ENCODE measurements around the gene METTL13. TPM values are rescaled to one million over a fixed set of nuclear protein-coding genes. Genes with fewer than 3 reads are reported as not detected.

METTL13 gene
- total and polyA plus RNA-seq, 8 donors, result 1.8 to 101 (median 14.4) TPM

DNA sequence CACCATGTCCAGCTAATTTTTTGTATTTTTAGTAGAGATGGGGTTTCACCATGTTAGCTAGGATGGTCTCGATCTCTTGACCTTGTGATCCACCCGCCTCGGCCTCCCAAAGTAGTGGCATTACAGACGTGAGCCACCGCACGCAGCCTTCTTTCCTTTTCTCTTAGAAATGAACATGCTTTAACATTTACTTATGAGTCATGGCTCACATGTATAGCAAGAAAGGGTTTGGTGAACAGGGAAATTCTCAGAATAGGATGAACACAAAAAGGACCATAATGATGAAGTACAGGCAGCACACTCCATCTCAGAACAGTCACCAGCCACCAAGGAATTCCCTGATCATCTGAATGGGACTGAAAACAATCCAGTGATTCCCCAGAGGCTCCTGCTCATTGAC is 30.2 kb upstream of the METTL13 start:
- 90 to 96% (median 91%) methylated on average over 6 of the region's 6 CpGs for WGBS, 5 donors
- intact Hi-C loops (cut with DNase I; ENCODE audit: low total_unique reads), result no loop called here
- no peaks in the 10 kb centered on the region for H3K4me1 ChIP-seq
- TF ChIP-seq EP300 (IDR thresholded peaks at IDR 0.05), result no peak
- TF ChIP-seq POLR2AphosphoS5 (IDR thresholded peaks at IDR 0.05), result no peak
- TF ChIP-seq POLR2A (IDR thresholded peaks at IDR 0.05), result no peak
- TF ChIP-seq CTCF (IDR thresholded peaks at IDR 0.05), result no peak
- no peaks in the 10 kb centered on the region for H3K36me3 ChIP-seq
- no peak overlapping the region for H3K27ac ChIP-seq
- H3K27me3 ChIP-seq, result no peaks in the 10 kb centered on the region
- no peak for DNase-seq
- no peaks in the 10 kb centered on the region for H3K9me3 ChIP-seq
- H3K4me3 ChIP-seq, result no peak overlapping the region

DNA sequence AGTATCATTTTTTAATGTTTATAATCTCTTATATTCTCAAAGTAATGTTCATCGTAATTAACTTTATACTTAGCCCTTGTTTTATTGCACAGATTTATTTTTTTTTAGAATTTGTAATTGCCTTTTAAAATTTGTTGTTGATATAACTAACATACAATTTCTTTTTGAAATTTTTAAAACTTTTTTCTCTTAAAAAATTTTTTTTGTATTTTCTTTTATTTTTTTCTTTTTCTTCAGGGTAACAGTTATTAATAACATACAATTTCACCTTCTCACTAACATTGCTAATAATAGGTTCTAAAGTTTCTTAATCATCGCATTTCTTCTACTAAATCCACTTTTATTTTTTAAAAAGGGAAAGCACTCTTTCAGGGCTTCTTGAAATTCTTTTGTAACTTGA is 28.3 kb upstream of the METTL13 start:
- intact Hi-C loops (cut with DNase I; ENCODE audit: low total_unique reads), result no loop called here
- Histone ChIP-seq H3K4me3 (no peak overlapping the region), H3K36me3 (no peaks in the 10 kb centered on the region), H3K4me1 (peaks cover 0 to 2% (median 0%) of the 10 kb centered on the region in 4 donors), H3K27ac (no peak overlapping the region), H3K9me3 (no peaks in the 10 kb centered on the region), H3K27me3 (no peaks in the 10 kb centered on the region)
- 91 to 99% (median 97%) methylated on average over 2 of the region's 2 CpGs for WGBS, 5 donors
- no peak for DNase-seq
- TF ChIP-seq POLR2A (IDR thresholded peaks at IDR 0.05) (no peak), CTCF (IDR thresholded peaks at IDR 0.05) (no peak), POLR2AphosphoS5 (IDR thresholded peaks at IDR 0.05) (no peak), EP300 (IDR thresholded peaks at IDR 0.05) (no peak)

GRCh38 chr1:171753685-171754352 is 27.6 kb upstream of the METTL13 start:
- TF ChIP-seq EP300 (IDR thresholded peaks at IDR 0.05), result no peak
- TF ChIP-seq POLR2A (IDR thresholded peaks at IDR 0.05), result no peak
- no peak for TF ChIP-seq POLR2AphosphoS5 (IDR thresholded peaks at IDR 0.05)
- no peak for TF ChIP-seq CTCF (IDR thresholded peaks at IDR 0.05)
- intact Hi-C loops (cut with DNase I; ENCODE audit: low total_unique reads), result no loop called here
- no peaks in the 10 kb centered on the region for H3K27me3 ChIP-seq
- WGBS, 5 donors, result 34 to 60% (median 52%) methylated on average over 4 of the region's 4 CpGs
- H3K27ac ChIP-seq, result no peak overlapping the region
- no peaks in the 10 kb centered on the region for H3K9me3 ChIP-seq
- H3K4me1 ChIP-seq, result peaks cover 0 to 8% (median 0%) of the 10 kb centered on the region in 4 donors
- no peaks in the 10 kb centered on the region for H3K36me3 ChIP-seq
- no peak overlapping the region for H3K4me3 ChIP-seq
- DNase-seq, result no peak

DNA sequence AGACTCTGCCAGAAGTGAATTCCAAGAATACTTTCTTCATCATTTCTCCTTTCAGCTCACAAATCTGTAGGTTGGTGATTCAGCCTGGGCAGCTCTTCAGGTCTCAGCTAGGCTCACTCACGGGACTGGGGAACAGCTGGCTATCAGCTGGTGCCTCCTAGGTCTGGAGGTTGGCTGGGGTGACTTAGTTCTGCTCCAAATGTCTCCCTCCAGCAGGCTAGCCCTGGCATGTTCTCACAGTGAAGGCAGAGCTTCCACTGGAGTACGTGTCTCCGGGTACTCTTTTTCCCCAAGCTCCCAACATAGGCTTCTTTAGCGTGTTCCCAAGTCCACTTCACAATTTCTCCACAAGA is 27.1 kb upstream of the METTL13 start:
- WGBS, 5 donors, result 62 to 83% (median 71%) methylated on average over 4 of the region's 4 CpGs
- no peaks in the 10 kb centered on the region for H3K27me3 ChIP-seq
- H3K4me3 ChIP-seq, result no peak overlapping the region
- no peaks in the 10 kb centered on the region for H3K36me3 ChIP-seq
- H3K9me3 ChIP-seq, result no peaks in the 10 kb centered on the region
- no peak overlapping the region for H3K27ac ChIP-seq
- peaks cover 0 to 9% (median 0%) of the 10 kb centered on the region in 4 donors for H3K4me1 ChIP-seq
- DNase-seq, result no peak
- intact Hi-C loops (cut with DNase I; ENCODE audit: low total_unique reads), result no loop called here
- no peak for TF ChIP-seq CTCF (IDR thresholded peaks at IDR 0.05)
- no peak for TF ChIP-seq EP300 (IDR thresholded peaks at IDR 0.05)
- no peak for TF ChIP-seq POLR2AphosphoS5 (IDR thresholded peaks at IDR 0.05)
- TF ChIP-seq POLR2A (IDR thresholded peaks at IDR 0.05), result no peak

Measured in stomach (tissue), 9 donors.